M059J (cell line): ENCODE results near the gene EYA4. TPM values are rescaled to one million over a fixed set of nuclear protein-coding genes. Genes with fewer than 3 reads are reported as not detected.

Source experiments
- DNase-seq: peaks from one replicate; pipeline ENCODE4 v3.0.0-alpha.2; 2012; ENCODE audit warnings: low read depth
- total RNA-seq: library from RNA; depleted of rRNA; stranded (reverse); fragments of >200 nt; shearing (Covaris generic); gene quantifications from 2 replicates; pipeline ENCODE4 v1.2.3, GENCODE V29; 2014

EYA4 gene
- total RNA-seq, 1 experiment from 2014 or later: 12.0 TPM

DNA sequence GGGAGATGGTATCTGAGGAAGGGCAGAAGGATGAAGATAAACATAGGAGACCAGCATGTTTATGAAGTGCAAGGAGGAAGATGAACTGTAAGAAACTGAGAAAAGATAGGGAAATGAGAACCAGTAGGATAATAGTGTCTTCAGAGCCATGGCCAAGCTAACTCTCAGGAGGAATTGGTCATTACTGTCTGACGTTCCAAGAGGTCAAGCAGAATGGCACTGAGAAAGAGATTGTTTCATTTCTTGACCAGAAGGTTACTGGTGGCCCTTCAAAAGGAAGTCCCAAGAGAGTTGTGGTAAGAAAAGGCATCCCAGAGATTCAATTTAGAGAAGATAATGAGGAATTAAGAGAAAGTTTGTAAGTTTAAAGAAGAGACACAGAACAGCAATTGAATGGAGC, 47.5 kb downstream of the EYA4 start:
- no peak for DNase-seq

GRCh38 chr6:133289733-133290306, 48.7 kb downstream of the EYA4 start:
- no peak for DNase-seq

- no peak for DNase-seq
Measured at GRCh38 chr6:133290930-133291329, 49.8 kb downstream of the EYA4 start.

GRCh38 chr6:133291671-133292070, 50.5 kb downstream of the EYA4 start:
- DNase-seq: no peak

GRCh38 chr6:133297657-133298056, 56.5 kb downstream of the EYA4 start:
- no peak for DNase-seq

DNA sequence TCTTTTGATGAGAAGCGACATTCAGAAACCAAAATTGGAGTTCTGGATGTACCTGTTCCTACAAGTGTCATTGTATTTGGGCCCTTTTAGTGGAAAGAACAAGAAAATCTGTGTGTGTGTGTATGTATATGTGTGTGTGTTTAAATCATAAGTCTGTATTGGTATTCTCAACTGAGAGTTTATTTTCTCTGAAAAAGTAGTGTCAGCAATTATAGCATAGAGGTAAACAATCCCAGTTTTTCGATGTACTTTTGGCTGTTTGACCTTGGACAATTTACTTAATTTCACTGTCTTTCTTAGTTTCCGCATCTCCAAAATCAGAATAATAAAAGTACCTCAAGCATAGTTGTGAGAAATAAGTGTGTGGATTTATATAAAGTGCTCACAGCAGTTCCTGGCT, 57.2 kb downstream of the EYA4 start:
- DNase-seq: no peak

GRCh38 chr6:133298801-133299200, 57.6 kb downstream of the EYA4 start:
- DNase-seq: no peak

- no peak for DNase-seq
Measured at GRCh38 chr6:133300896-133301295, 59.7 kb downstream of the EYA4 start.

GRCh38 chr6:133301835-133302234, 60.7 kb downstream of the EYA4 start:
- no peak for DNase-seq

GRCh38 chr6:133306931-133307330, 65.8 kb downstream of the EYA4 start:
- no peak for DNase-seq

DNA sequence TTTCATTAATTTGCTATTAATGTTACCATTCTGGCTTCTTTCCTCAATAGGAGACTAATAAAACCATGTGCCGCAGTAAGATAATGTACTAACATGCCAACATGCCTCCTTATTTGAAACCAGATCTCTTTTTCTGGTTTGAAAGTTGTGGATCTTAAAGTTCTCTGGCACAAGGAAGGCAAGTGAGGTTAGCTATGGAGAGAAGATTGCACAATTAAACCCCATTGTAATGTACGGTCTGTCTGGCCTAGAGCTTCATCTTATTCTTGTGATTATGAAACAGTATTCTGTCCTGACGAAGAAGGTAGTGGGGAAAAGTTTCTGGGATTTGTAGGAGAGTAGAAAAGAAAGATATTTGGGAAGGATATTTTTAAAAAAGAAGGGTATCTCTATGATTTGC, 68.4 kb downstream of the EYA4 start:
- DNase-seq: no peak

DNA sequence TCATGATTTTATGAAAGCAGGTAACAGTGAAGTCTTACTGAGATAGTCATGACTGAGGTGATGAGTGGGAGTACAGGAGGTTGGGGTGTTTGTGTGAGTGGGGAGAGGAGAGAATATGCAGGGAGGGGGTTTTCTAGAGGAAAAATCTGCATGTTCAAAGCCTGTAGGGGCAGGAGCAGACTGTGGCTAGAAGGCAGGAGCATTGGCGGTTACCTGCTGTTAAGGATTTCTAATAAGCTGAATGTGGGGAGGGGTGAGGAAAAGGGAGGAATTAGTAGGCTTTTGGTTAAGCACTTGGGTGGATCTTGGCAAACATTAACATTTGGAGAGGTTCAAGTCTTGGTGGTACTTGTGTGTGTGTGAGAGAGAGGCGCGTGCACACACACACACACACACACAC, 70.8 kb downstream of the EYA4 start:
- no peak for DNase-seq

GRCh38 chr6:133313068-133313467, 71.9 kb downstream of the EYA4 start:
- DNase-seq: no peak

DNA sequence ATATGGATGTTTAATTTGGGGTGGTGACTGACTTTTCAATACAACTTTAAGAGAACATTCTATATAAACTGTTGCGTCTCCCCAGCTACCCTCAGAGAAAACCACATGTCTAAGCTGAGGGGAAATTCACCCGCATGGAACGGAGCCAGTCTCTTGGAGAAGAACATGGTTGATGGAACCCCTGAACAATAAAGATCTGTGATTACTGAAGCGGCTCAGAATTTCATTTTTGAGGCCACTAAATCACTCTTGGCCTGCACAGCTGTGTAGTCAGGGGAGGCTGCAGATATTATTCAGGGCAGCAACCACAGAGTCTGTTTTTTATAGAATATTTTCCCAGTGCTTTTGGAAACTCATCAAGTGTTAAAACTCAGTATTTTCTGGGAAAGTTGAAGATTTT, 73.8 kb downstream of the EYA4 start:
- peak; percentile 5 for DNase-seq

DNA sequence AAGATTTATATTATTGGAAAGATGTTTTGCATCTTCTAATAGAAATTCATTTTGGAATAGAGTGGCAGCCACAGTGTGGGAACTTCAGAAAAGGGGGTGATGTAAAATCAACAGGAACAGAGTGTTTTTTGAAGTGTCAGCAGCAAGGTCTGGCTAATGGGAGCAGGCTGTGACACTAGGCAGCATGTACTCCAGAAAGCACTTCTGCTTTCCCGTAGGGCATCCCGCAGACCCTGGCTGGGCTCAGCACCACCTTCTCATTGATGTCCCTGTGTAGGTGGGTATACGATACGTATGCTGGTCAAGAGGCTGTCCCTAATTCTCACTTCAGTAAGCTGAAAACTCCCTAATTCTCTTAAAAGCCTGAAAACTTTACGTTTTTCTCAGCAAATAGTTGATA, 74.7 kb downstream of the EYA4 start:
- DNase-seq: no peak

- DNase-seq: no peak
Measured at GRCh38 chr6:133317704-133318103, 76.5 kb downstream of the EYA4 start.

- no peak for DNase-seq
Measured at GRCh38 chr6:133326584-133326983, 85.4 kb downstream of the EYA4 start.

GRCh38 chr6:133333852-133334251, 92.7 kb downstream of the EYA4 start:
- DNase-seq: peak; percentile 19

- peak; percentile 55 for DNase-seq
Measured at GRCh38 chr6:133337308-133337707, 96.2 kb downstream of the EYA4 start.

DNA sequence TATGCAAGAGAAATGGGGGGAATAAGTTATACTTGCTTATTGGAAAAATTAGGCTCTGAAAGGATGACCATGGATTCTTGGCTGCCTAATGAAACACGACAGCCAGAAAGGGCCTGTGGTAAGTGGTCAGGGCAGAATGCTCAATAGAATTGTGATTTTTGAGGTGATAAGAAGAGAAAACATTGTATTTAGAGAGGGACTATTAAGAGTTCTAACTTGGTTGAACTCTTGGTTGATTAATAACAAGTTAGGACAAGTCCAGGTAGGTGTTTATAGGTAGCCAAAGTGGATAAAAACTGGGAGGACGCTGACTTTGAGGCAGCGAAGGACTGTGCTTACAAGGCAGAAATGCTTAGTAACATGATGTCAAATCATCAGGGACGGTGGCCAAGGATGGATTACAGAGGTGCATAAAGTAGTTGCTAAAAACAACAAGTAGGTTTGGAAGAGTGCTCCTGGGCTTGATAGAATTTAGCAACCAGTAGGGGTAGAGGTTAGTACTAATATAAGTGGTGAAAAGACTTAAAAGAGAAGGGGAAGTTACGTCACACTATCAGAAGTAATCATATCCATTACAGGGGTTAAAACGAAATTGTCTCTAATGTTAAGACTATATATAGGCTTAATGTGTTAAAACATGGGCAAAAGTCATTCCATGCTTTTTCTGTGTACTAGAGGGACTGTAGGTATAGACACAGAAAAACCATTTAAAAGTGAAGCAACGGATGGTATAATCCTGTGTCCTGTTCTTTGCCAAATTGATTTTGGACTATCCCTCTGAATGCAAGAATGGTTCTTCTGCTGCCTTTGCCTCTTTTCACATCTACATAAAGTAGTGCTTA, 98.6 kb downstream of the EYA4 start:
- DNase-seq: no peak

DNA sequence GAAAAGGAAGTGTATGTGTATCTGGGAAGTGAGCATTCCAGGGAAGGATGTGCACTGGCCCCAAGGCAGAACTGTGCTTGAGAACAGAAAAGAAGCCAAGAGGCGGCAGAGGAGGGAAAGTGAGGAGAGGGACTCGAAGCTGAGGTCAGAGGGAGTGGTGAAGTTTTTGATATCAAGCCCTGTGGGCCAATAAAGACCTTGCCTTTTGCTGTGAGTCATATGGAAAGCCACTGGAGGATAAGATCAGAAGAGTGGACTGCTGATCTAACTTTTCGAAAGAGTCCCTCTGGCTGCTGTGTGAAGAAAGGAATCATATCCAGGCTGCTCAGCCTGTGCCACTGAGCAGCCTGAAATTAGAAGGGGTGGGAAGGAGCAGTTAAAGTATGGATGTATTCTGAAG, 99.4 kb downstream of the EYA4 start:
- DNase-seq: peak; percentile 92

DNA sequence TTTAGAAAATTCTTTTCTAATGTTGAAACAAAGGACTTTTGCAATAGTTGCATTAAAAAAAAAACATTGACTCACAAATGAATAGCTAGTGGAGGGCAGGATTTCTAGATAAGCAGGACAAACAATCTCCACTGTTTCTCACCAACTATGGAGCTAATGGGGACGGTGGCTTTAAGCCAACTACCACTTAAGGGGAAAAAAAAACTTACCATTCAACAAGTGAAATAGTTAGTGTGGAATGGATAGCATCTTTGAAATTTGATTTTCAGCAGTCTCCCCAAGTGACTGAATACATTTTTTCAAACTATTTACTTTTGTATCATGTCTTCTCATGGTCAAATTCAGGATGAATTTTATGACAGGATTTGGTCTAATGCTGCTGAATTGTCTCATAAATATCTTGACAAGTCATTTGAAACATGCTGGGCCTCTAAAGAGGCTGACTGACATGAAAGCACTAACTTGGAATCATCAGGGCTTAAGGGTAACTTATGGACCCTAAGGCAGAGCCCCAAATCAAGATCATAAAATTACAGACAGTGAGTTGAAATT, 100.5 kb downstream of the EYA4 start:
- peak; percentile 79 for DNase-seq

- DNase-seq: no peak
Measured at GRCh38 chr6:133343220-133343619, 102.1 kb downstream of the EYA4 start.
